Suprapubic skin (tissue), 4 donors: ENCODE results near the gene ZNF70. TPM values are rescaled to one million over a fixed set of nuclear protein-coding genes. Genes with fewer than 3 reads are reported as not detected.

Experiments
- DNase-seq, 2 donors: peaks; one replicate each; pipeline ENCODE4 v3.0.0-alpha.2; 2019; ENCODE audit warnings: low spot score in 2 of 2
- H3K27ac ChIP-seq: fragments of 200-600 bp; sonication (generic); one replicate; pipeline ENCODE4 v1.5.1; 2019
- H3K27me3 ChIP-seq: fragments of 200-600 bp; sonication (generic); one replicate; pipeline ENCODE4 v1.5.1; 2019
- H3K36me3 ChIP-seq: fragments of 200-600 bp; sonication (generic); one replicate; pipeline ENCODE4 v1.5.1; 2019
- H3K4me1 ChIP-seq: fragments of 200-600 bp; sonication (generic); one replicate; pipeline ENCODE4 v1.5.1; 2019
- H3K4me3 ChIP-seq: fragments of 200-600 bp; sonication (generic); one replicate; pipeline ENCODE4 v1.5.1; 2019; ENCODE audit warnings: mild to moderate bottlenecking
- H3K9me3 ChIP-seq: fragments of 200-600 bp; sonication (generic); one replicate; pipeline ENCODE4 v1.5.1; 2019
- CTCF ChIP-seq, 2 donors: fragments of 200-600 bp in 1 of 2; fragments of 450-650 bp in 1 of 2; sonication (generic) in 1 of 2; IDR thresholded peaks; one replicate each; pipeline ENCODE4 v1.5.1; 2016 to 2019; ENCODE audit warnings: antibody characterized with exemption in 2 of 2, mild to moderate bottlenecking in 1 of 2, moderate library complexity in 1 of 2
- EP300 ChIP-seq: sonication (generic); formaldehyde crosslinking; IDR thresholded peaks from one replicate; pipeline ENCODE4 v1.6.1; 2017; ENCODE audit warnings: antibody characterized with exemption
- POLR2A ChIP-seq, 2 donors: fragments of 450-650 bp; IDR thresholded peaks; one replicate each; pipeline ENCODE4 v1.6.1; 2017; ENCODE audit warnings: antibody characterized with exemption in 2 of 2, mild to moderate bottlenecking in 2 of 2, moderate library complexity in 2 of 2
- POLR2AphosphoS5 ChIP-seq, 3 donors: sonication (generic); formaldehyde crosslinking; IDR thresholded peaks; one replicate each; pipeline ENCODE4 v1.6.1; 2017; ENCODE audit warnings: antibody characterized with exemption in 3 of 3
- WGBS: methylation state at CpG from one replicate; pipeline ENCODE4 v1.1.5; 2018; 5-methylcytosine and 5-hydroxymethylcytosine counted together
- total RNA-seq, 4 donors: library from RNA; depleted of rRNA; stranded (reverse); fragments of >200 nt; gene quantifications; one replicate each; pipeline ENCODE4 v1.1.0, GENCODE V29; 2016

Gene ZNF70
- total RNA-seq, 4 donors from 2014 or later, result 1.7 to 5.1 (median 3.1) TPM

GRCh38 chr22:23709107-23709506, 41.8 kb downstream of the ZNF70 start:
- WGBS, result 92% methylated on average over 2 of the region's 2 CpGs
- H3K9me3 ChIP-seq, result no peaks in the 10 kb centered on the region

GRCh38 chr22:23708270-23708669, 42.6 kb downstream of the ZNF70 start:
- DNase-seq, result no peak
- no peak for TF ChIP-seq POLR2AphosphoS5 (IDR thresholded peaks at IDR 0.05)
- no peak for TF ChIP-seq EP300
- no peak overlapping the region for H3K27ac ChIP-seq
- H3K4me1 ChIP-seq, result no peaks in the 10 kb centered on the region
- no peaks in the 10 kb centered on the region for H3K27me3 ChIP-seq
- H3K36me3 ChIP-seq, result peaks cover 90% of the 10 kb centered on the region
- H3K9me3 ChIP-seq, result no peaks in the 10 kb centered on the region
- 79% methylated on average over 1 of the region's 1 CpG for WGBS
- H3K4me3 ChIP-seq, result no peak overlapping the region

More at GRCh38 chr22:23709107-23709506, 41.8 kb downstream of the ZNF70 start:
- H3K4me1 ChIP-seq, result no peaks in the 10 kb centered on the region
- no peak overlapping the region for H3K4me3 ChIP-seq
- H3K27ac ChIP-seq, result no peak overlapping the region
- DNase-seq, result no peak
- no peaks in the 10 kb centered on the region for H3K27me3 ChIP-seq
- TF ChIP-seq CTCF (IDR thresholded peaks at IDR 0.05) (no peak), POLR2AphosphoS5 (IDR thresholded peaks at IDR 0.05) (no peak), POLR2A (IDR thresholded peaks at IDR 0.05) (no peak)
- H3K36me3 ChIP-seq, result peaks cover 95% of the 10 kb centered on the region

GRCh38 chr22:23705358-23705757, 45.6 kb downstream of the ZNF70 start:
- H3K36me3 ChIP-seq, result peaks cover 86% of the 10 kb centered on the region

GRCh38 chr22:23704829-23705228, 46.1 kb downstream of the ZNF70 start:
- Histone ChIP-seq H3K9me3 (no peaks in the 10 kb centered on the region), H3K27me3 (no peaks in the 10 kb centered on the region), H3K4me3 (no peak overlapping the region), H3K27ac (no peak overlapping the region), H3K4me1 (no peaks in the 10 kb centered on the region), H3K36me3 (peaks cover 86% of the 10 kb centered on the region)
- TF ChIP-seq POLR2A (IDR thresholded peaks at IDR 0.05) (no peak), EP300 (no peak), CTCF (IDR thresholded peaks at IDR 0.05) (no peak), POLR2AphosphoS5 (IDR thresholded peaks at IDR 0.05) (no peak)
- no peak for DNase-seq
- 85% methylated on average over 3 of the region's 3 CpGs for WGBS

More at GRCh38 chr22:23705358-23705757, 45.6 kb downstream of the ZNF70 start:
- Histone ChIP-seq H3K4me3 (no peak overlapping the region), H3K9me3 (no peaks in the 10 kb centered on the region), H3K27ac (no peak overlapping the region), H3K27me3 (no peaks in the 10 kb centered on the region), H3K4me1 (no peaks in the 10 kb centered on the region)
- TF ChIP-seq POLR2AphosphoS5 (IDR thresholded peaks at IDR 0.05) (no peak), POLR2A (IDR thresholded peaks at IDR 0.05) (no peak), EP300 (no peak), CTCF (IDR thresholded peaks at IDR 0.05) (no peak)
- 87% methylated on average over 3 of the region's 3 CpGs for WGBS
- no peak for DNase-seq

- 90% methylated on average over 5 of the region's 5 CpGs for WGBS
- H3K4me3 ChIP-seq, result no peak overlapping the region
- no peaks in the 10 kb centered on the region for H3K4me1 ChIP-seq
- TF ChIP-seq POLR2AphosphoS5 (IDR thresholded peaks at IDR 0.05), result no peak
- no peaks in the 10 kb centered on the region for H3K9me3 ChIP-seq
- H3K36me3 ChIP-seq, result peaks cover 82% of the 10 kb centered on the region
- DNase-seq, result no peak
- no peak overlapping the region for H3K27ac ChIP-seq
- no peaks in the 10 kb centered on the region for H3K27me3 ChIP-seq
Observed at GRCh38 chr22:23704062-23704461, 46.9 kb downstream of the ZNF70 start.

- no peaks in the 10 kb centered on the region for H3K27me3 ChIP-seq
- no peaks in the 10 kb centered on the region for H3K9me3 ChIP-seq
- no peak for DNase-seq
- 89% methylated on average over 7 of the region's 7 CpGs for WGBS
- no peak overlapping the region for H3K27ac ChIP-seq
- H3K36me3 ChIP-seq, result peaks cover 71% of the 10 kb centered on the region
- no peaks in the 10 kb centered on the region for H3K4me1 ChIP-seq
- TF ChIP-seq EP300, result no peak
- TF ChIP-seq CTCF (IDR thresholded peaks at IDR 0.05), result no peak
- TF ChIP-seq POLR2AphosphoS5 (IDR thresholded peaks at IDR 0.05), result no peak
- TF ChIP-seq POLR2A (IDR thresholded peaks at IDR 0.05), result no peak
- no peak overlapping the region for H3K4me3 ChIP-seq
Observed at GRCh38 chr22:23700706-23701105, 50.2 kb downstream of the ZNF70 start.
